HG02571 (cell line): ENCODE results near the gene DGKZ.

Source experiments
- ATAC-seq: cut with Tn5 transposase; IDR thresholded peaks from one replicate; pipeline ENCODE4 v1.9.1; 2021; ENCODE audit warnings: mild to moderate bottlenecking, moderate library complexity; ENCODE audit not compliant: unreplicated experiment

The DGKZ gene

GRCh38 chr11:46322759-46323158 lies 24.5 kb upstream of the DGKZ start:
- ATAC-seq: no peak

- ATAC-seq: no peak
These were observed 20.3 kb upstream of the DGKZ start for GRCh38 chr11:46326813-46327416.

- no peak for ATAC-seq
These were observed 19.4 kb upstream of the DGKZ start for GRCh38 chr11:46327829-46328228.

GRCh38 chr11:46330154-46330553 lies 17.1 kb upstream of the DGKZ start:
- no peak for ATAC-seq

- no peak for ATAC-seq
These were observed 16.5 kb upstream of the DGKZ start for GRCh38 chr11:46330563-46331281.

GRCh38 chr11:46331282-46331984 lies 15.8 kb upstream of the DGKZ start:
- ATAC-seq: no peak

- no peak for ATAC-seq
These were observed 15.1 kb upstream of the DGKZ start for GRCh38 chr11:46332093-46332567.

GRCh38 chr11:46332568-46333393 lies 14.5 kb upstream of the DGKZ start:
- no peak for ATAC-seq

- ATAC-seq: no peak
These were observed 13.8 kb upstream of the DGKZ start for GRCh38 chr11:46333394-46333947.

GRCh38 chr11:46334211-46334610 lies 13.1 kb upstream of the DGKZ start:
- ATAC-seq: no peak

- no peak for ATAC-seq
These were observed 12.0 kb upstream of the DGKZ start for GRCh38 chr11:46335271-46335670.

GRCh38 chr11:46335890-46336562 lies 11.2 kb upstream of the DGKZ start:
- no peak for ATAC-seq

GRCh38 chr11:46336563-46337180 lies 10.6 kb upstream of the DGKZ start:
- ATAC-seq: no peak

- no peak for ATAC-seq
These were observed 9.5 kb upstream of the DGKZ start for GRCh38 chr11:46337626-46338345.

GRCh38 chr11:46338636-46338987 lies 8.7 kb upstream of the DGKZ start:
- ATAC-seq: no peak

- no peak for ATAC-seq
These were observed 8.1 kb upstream of the DGKZ start for GRCh38 chr11:46338988-46339666.

- ATAC-seq: no peak
These were observed 7.4 kb upstream of the DGKZ start for GRCh38 chr11:46339816-46340215.

- no peak for ATAC-seq
These were observed 5.8 kb upstream of the DGKZ start for GRCh38 chr11:46341454-46341853.

- ATAC-seq: no peak
These were observed 5.0 kb upstream of the DGKZ start for GRCh38 chr11:46342239-46342638.
